ENCODE measurements around the gene COL4A1.

Gene COL4A1

GRCh38 chr13:110256126-110256905 lies 50.6 kb downstream of the COL4A1 start:
- DNase-seq = no peak

- DNase-seq = no peak
Observed at GRCh38 chr13:110254751-110255553, 52.0 kb downstream of the COL4A1 start.

GRCh38 chr13:110254151-110254679 lies 52.7 kb downstream of the COL4A1 start:
- no peak for DNase-seq

- DNase-seq = no peak
Observed at GRCh38 chr13:110251193-110251819, 55.7 kb downstream of the COL4A1 start.

- peak; percentile 25 for DNase-seq
Observed at GRCh38 chr13:110250258-110250891, 56.6 kb downstream of the COL4A1 start.

GRCh38 chr13:110249326-110249725 lies 57.6 kb downstream of the COL4A1 start:
- no peak for DNase-seq

- no peak for DNase-seq
Observed at GRCh38 chr13:110248449-110249143, 58.4 kb downstream of the COL4A1 start.

- no peak for DNase-seq
Observed at GRCh38 chr13:110246530-110246929, 60.4 kb downstream of the COL4A1 start.

- no peak for DNase-seq
Observed at GRCh38 chr13:110245416-110245899, 61.5 kb downstream of the COL4A1 start.

GRCh38 chr13:110244976-110245375 lies 62.0 kb downstream of the COL4A1 start:
- no peak for DNase-seq

- DNase-seq = no peak
Observed at GRCh38 chr13:110244071-110244830, 62.7 kb downstream of the COL4A1 start.

GRCh38 chr13:110242615-110243014 lies 64.3 kb downstream of the COL4A1 start:
- no peak for DNase-seq

GRCh38 chr13:110240943-110241342 lies 66.0 kb downstream of the COL4A1 start:
- no peak for DNase-seq

GRCh38 chr13:110240352-110240751 lies 66.6 kb downstream of the COL4A1 start:
- DNase-seq = no peak

- DNase-seq = no peak
Observed at GRCh38 chr13:110239280-110240125, 67.5 kb downstream of the COL4A1 start.

- no peak for DNase-seq
Observed at GRCh38 chr13:110238818-110239195, 68.2 kb downstream of the COL4A1 start.

- no peak for DNase-seq
Observed at GRCh38 chr13:110237875-110238817, 68.8 kb downstream of the COL4A1 start.

GRCh38 chr13:110236831-110237261 lies 70.1 kb downstream of the COL4A1 start:
- no peak for DNase-seq

- no peak for DNase-seq
Observed at GRCh38 chr13:110236431-110236830, 70.5 kb downstream of the COL4A1 start.

All from kidney glomerular epithelial cell (primary cell).